Lower leg skin (tissue), 4 donors: ENCODE results near the gene PTBP3. TPM values are rescaled to one million over a fixed set of nuclear protein-coding genes. Genes with fewer than 3 reads are reported as not detected.

Source experiments
- DNase-seq, 2 donors: peaks; one replicate each; pipeline ENCODE4 v3.0.0-alpha.2; 2019; ENCODE audit warnings: low spot score in 2 of 2
- H3K4me3 ChIP-seq: fragments of 200-600 bp; sonication (generic); 2 replicates; pipeline ENCODE4 v1.5.1; 2017; ENCODE audit warnings: mild to moderate bottlenecking, low read depth; ENCODE audit not compliant: poor library complexity, severe bottlenecking
- CTCF ChIP-seq, 3 donors: fragments of 450-650 bp; IDR thresholded peaks; one replicate each; pipeline ENCODE4 v1.5.1; 2016; ENCODE audit warnings: antibody characterized with exemption in 3 of 3, mild to moderate bottlenecking in 3 of 3, moderate library complexity in 2 of 3
- POLR2A ChIP-seq, 2 donors: fragments of 450-650 bp; IDR thresholded peaks; one replicate each; pipeline ENCODE4 v1.6.1; 2016 to 2017; ENCODE audit warnings: antibody characterized with exemption in 2 of 2, mild to moderate bottlenecking in 1 of 2, moderate library complexity in 1 of 2
- WGBS, 2 donors: methylation state at CpG; one replicate each; pipeline ENCODE4 v1.1.5; 2018; 5-methylcytosine and 5-hydroxymethylcytosine counted together
- intact Hi-C: fragments of 100-400 bp; cut with DNase I; formaldehyde crosslinking; loops from one replicate; pipeline ENCODE4 v1.15.0; 2023; ENCODE audit warnings: low total_unique reads
- total RNA-seq, 4 donors: library from RNA; depleted of rRNA; stranded (reverse); fragments of >200 nt; gene quantifications; one replicate each; pipeline ENCODE4 v1.1.0, GENCODE V29; 2016

The PTBP3 gene
- total RNA-seq, 4 donors from 2014 or later: 82.5 to 201 (median 156) TPM

- H3K4me3 ChIP-seq: no peak overlapping the region
- intact Hi-C loops: no loop called here
- TF ChIP-seq CTCF (IDR thresholded peaks at IDR 0.05) (no peak), POLR2A (IDR thresholded peaks at IDR 0.05) (no peak)
- 87 to 91% methylated on average over 5 of the region's 5 CpGs for WGBS, 2 donors
- no peak for DNase-seq
Observed at GRCh38 chr9:112322701-112323377, 10.6 kb downstream of the PTBP3 start.

- intact Hi-C loops: no loop called here
- TF ChIP-seq POLR2A (IDR thresholded peaks at IDR 0.05): no peak
- 90% methylated on average over 11 of the region's 11 CpGs for WGBS, 2 donors
- DNase-seq: no peak
- no peak overlapping the region for H3K4me3 ChIP-seq
Observed at GRCh38 chr9:112316258-112316943, 17.0 kb downstream of the PTBP3 start.

- TF ChIP-seq POLR2A (IDR thresholded peaks at IDR 0.05) (no peak), CTCF (IDR thresholded peaks at IDR 0.05) (no peak)
- WGBS, 2 donors: 77 to 79% methylated on average over 3 of the region's 3 CpGs
- DNase-seq: no peak
- H3K4me3 ChIP-seq: no peak overlapping the region
- intact Hi-C loops: no loop called here
Observed at GRCh38 chr9:112315331-112316257, 17.8 kb downstream of the PTBP3 start.

GRCh38 chr9:112312139-112312538 lies 21.3 kb downstream of the PTBP3 start:
- 86% methylated on average over 7 of the region's 7 CpGs for WGBS, 2 donors
- no peak for TF ChIP-seq POLR2A (IDR thresholded peaks at IDR 0.05)
- TF ChIP-seq CTCF (IDR thresholded peaks at IDR 0.05): no peak
- no peak for DNase-seq
- intact Hi-C loops: no loop called here
- H3K4me3 ChIP-seq: no peak overlapping the region

GRCh38 chr9:112311497-112311896 lies 21.9 kb downstream of the PTBP3 start:
- 73 to 79% methylated on average over 3 of the region's 3 CpGs for WGBS, 2 donors
- no peak for DNase-seq
- intact Hi-C loops: no loop called here
- no peak overlapping the region for H3K4me3 ChIP-seq
- TF ChIP-seq CTCF (IDR thresholded peaks at IDR 0.05) (no peak), POLR2A (IDR thresholded peaks at IDR 0.05) (no peak)

- no peak for DNase-seq
- H3K4me3 ChIP-seq: no peak overlapping the region
- WGBS, 2 donors: 81 to 82% methylated on average over 4 of the region's 4 CpGs
- no peak for TF ChIP-seq CTCF (IDR thresholded peaks at IDR 0.05)
- no peak for TF ChIP-seq POLR2A (IDR thresholded peaks at IDR 0.05)
- intact Hi-C loops: no loop called here
Observed at GRCh38 chr9:112310826-112311225, 22.6 kb downstream of the PTBP3 start.
